NCI-H2196 treated with DMSO at 0.1 percent for 48 hours (cell line): ENCODE data around the gene HIPK2.
"Not testable (repeated sequence)": the region's sequence is repeated elsewhere in the genome, so short reads cannot be mapped to it uniquely, and the experiment has no call there.

ENCODE experiments used
- DNase-seq: peaks from one replicate; lab custom pipeline; 2025; ENCODE audit not compliant: unreplicated experiment; lab: John Stamatoyannopoulos, UW

Gene HIPK2

DNA sequence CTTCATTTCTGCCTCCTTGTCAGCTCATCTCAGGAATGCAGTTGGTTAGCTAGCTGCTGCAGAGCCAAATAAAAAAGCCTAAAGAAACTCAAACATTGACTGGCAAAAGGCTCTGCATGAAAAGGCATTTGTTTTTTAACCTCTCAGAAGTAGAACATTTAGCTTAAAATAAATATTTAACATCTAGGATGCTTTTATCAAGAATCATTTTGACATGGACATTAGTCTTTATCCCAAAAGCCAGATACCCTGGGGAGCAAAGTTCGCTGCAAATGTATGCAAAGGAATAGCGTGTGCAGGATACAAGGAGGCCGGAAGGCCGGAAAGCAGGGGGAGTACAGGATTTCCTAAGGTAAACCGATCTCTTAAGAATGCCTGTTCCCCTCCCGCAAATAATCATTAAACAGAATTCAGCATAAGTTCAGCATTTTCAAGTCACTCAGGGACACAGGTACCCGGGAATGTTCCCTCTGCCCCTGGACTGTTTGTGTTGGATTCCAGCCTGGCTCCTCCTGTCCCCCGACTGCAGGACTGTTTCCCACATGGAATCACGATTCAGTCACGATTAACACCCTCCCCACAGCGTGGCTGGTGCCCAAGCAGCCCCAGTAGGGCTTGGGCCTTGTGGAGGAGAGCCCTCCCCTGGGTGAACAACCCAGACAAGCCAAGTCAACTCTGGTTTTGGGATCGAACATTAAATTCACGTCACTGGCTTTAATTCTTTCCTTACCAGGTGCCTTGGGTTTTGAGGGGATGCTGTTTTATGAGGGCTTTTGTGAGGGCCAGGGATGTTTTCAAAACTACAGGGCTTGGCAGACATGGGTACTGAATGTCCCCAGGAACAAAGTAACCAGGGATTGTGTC, 97.8 kb downstream of the HIPK2 start:
- DNase-seq = no peak

DNA sequence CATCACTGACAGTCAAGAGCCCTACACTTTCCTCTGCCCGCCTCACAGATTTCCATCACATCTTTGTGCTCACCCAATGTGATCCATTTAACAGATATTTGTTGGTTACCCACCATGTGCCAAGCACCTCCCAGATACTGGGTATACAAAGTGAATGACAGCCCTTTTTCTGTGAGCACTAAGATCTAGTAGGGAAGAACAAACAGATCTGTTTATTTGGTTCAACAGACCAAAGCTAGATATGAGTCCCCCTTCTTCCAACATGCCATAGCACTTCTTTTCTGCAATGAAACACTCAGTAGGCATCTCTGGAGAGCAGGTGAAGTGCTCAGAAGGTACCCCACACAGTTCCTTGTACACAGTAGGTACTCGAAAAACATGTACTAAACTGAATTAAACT, 101.4 kb downstream of the HIPK2 start:
- no peak for DNase-seq

GRCh38 chr7:139675127-139676125, 102.4 kb downstream of the HIPK2 start:
- no peak for DNase-seq

- no peak for DNase-seq
These were observed 103.1 kb downstream of the HIPK2 start for GRCh38 chr7:139674752-139675126.

GRCh38 chr7:139674341-139674740, 103.5 kb downstream of the HIPK2 start:
- DNase-seq = no peak

GRCh38 chr7:139673762-139674161, 104.0 kb downstream of the HIPK2 start:
- DNase-seq = no peak

DNA sequence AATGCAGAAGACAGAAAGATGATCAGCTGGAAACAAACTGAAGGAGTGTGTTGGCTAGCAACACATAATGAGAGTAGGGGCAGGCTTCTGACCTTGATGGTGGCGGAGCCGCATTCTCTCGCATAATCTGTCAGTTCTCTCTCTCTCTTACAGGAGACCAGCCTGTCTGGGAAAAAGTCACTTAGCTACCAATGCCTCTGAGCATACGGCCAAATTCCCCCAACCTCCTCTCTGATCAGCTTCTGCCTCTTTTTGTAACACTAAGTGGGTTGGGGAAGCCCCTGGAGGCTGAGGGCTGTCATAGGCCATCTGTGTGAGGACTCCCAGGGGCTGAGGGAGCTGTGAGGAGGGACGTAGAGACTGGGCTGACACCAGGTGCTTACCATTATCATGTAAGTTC, 104.6 kb downstream of the HIPK2 start:
- DNase-seq = no peak

GRCh38 chr7:139671967-139672366, 105.8 kb downstream of the HIPK2 start:
- DNase-seq = no peak

DNA sequence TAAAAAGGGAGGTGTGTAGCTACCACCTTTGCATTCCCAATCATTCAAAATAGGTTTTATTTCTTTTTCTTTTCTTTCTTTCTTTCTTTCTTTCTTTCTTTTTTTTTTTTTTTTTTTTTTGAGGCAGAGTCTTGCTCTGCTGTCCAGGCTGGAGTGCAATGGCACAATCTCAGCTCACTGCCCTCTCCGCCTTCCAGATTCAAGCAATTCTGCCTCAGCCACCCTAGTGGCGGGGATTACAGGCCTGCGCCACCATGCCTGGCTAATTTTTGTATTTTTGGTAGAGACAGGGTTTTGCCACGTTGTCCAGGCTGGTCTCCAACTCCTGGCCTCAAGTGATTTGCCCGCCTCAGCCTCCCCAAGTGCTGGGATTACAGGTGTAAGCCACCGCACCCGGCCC, 107.1 kb downstream of the HIPK2 start:
- DNase-seq = not testable (repeated sequence)

DNA sequence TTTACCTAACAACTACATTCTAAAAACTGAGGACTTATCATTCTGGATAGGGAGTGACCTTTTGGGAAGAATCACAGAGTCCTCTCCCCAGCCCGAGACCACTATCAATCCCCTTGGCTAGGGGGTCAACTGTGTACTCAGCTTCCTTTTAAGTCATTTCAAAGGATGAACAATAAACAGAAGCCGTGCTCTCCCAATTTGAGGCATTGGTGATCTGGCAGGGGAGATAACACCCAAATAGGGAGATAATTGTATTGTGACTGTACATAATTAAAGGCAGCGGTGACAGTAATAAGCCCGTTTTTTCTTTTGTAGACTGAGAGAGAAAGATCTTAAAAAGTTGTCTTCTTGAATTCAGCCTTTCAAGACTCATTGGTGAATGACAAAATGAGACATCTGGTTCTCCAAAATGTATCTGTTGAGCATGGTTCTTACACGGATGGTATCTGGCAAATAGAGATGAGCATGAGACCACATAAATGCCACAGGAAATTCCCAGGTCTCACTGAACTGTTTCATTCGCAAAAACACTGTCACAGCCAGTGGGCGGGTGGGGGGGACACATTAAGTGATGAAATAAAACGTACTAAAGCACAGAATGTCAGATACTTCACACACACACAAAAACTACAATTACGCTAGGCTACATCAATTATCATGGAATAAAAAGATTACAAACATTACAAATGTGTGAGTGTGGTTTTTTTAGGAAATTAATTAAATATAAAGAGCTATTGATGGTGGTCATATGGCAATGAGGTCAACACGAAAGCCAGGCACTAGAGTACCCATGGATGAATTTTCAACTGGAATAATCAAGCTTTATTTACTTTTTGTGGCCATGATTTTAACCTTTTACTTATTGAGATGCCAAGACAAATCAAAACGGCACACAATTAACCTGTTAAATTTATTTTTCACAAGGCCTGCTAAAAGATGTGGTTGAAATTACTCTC, 108.4 kb downstream of the HIPK2 start:
- no peak for DNase-seq

DNA sequence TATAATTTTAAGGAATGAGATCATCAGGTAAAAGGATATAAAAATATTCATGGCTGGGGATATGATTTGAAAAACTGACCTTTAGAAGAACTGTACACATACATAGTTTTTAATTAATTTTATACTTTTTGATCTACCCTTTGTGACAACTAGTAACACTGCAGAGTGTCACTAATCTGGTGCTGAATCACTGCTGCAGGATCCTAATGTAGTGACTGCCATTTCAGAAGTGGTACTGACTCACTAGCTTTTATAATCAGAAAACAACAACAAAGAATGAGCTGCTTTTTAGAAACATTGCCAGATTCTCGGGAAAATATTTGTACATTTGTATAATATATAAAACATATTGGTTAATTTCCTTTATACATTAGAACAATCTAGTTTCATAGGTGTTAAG, 110.4 kb downstream of the HIPK2 start:
- DNase-seq = no peak

DNA sequence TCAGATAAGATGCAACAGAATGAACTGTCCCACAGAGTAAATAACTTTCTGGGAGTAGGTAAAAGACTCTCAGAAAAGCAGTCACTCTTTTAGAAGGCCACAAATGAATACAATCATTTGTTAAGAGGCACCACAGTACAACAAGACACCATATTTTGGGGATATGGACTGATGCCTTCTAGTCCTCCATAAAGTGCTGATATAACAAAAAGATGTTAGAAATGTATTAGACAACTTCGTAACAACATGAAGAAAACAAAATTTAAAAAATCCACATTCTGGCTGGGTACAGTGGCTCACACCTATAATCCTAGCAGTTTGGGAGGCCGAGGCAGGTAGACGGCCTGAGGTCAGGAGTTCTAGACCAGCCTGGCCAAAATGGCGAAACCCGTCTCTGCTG, 111.3 kb downstream of the HIPK2 start:
- no peak for DNase-seq

- DNase-seq = no peak
These were observed 113.4 kb downstream of the HIPK2 start for GRCh38 chr7:139664434-139664833.

DNA sequence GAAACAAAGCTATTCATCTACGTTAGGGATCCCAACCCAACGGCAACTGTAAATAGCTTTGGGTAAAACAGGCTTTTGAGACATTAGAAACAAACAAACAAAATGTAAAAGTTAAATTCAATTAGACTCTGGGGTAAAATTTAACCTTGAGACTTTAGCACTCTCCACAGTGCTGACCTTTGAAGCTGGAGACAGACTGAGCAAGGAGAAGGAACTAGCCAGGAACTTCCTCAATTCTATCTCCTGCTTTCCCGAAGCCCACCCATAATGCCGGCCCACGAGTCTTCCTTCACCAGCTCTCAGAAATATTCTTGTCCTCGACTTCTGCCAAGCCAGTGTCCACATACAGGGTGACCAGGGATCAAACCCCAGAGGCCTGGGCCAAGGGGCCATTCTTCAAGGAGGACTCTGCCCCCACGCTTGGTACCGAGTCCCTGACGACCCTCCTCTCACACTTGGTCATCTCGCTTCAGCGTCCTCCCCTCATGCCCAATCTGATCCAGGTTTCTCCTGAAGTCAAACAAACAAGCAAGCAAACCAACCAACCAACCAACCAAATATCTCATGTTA, 114.1 kb downstream of the HIPK2 start:
- no peak for DNase-seq

- DNase-seq = no peak
These were observed 115.9 kb downstream of the HIPK2 start for GRCh38 chr7:139661903-139662302.

- no peak for DNase-seq
These were observed 116.8 kb downstream of the HIPK2 start for GRCh38 chr7:139661043-139661440.

DNA sequence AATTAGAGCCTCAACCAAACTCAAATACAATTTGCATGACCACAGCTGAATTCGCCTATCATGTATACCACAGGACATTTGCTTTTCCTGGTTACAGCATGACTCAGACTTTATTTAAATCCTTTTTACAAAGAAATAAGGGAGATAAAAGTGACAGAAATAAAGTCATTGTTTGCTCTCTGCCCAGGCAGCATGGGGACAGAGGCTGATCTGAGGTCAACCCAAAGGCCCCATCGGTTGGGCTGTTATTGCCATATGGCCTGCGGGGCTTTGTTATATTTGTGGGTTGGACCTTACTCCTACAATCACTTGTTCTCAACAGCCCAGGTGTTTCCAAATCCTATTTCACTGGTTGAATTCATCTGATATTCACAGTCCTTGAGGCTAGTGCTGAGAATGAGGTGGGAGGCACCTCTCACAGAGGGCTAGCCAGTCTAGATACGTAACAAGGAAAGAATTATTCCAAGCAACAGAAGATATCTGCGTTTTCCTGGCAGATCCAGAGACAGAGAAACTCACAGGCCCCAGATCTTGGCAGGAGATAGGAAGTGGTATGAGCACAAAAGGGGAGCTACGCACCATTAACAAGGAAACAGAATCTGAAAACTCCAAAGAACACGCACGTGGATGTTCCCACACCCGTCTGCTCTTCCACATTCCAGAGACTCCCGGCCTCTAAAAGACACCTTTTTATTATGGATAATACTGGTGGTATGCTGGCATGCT, 117.3 kb downstream of the HIPK2 start:
- DNase-seq = no peak

DNA sequence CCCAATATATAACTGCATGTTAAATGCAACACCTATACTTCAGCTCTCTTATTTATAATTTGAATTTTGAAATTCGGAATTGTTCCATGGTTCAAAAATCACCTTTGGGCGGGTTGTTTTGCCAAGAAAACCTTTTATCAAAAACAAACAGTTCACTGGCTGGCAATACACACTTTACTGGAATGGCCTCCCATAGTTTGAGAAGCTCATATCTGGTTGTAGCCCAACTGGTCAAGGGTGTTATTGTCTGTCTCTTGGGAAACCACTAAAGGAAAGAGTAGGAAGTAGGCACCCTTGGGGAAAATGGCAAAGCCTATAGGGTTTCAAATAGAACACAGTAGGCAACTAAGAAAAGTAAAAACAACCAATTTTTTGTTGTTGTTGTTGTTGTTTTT, 117.9 kb downstream of the HIPK2 start:
- no peak for DNase-seq

- DNase-seq = no peak
These were observed 118.7 kb downstream of the HIPK2 start for GRCh38 chr7:139658908-139659675.
